Heart right ventricle (tissue), 16 donors: ENCODE measurements around the gene LEMD3. TPM values are rescaled to one million over a fixed set of nuclear protein-coding genes. Genes with fewer than 3 reads are reported as not detected.
A peak's percentile ranks its signal among the peaks of the same experiment; 100 is the strongest.

Experiments used
- ATAC-seq, 8 donors: fragments of 200-7000 bp; cut with Tn5 transposase; one replicate each; pipeline ENCODE4 v1.9.1; 2020; ENCODE audit warnings: mild to moderate bottlenecking in 8 of 8, moderate library complexity in 8 of 8, moderate number of reproducible peaks in 1 of 8
- DNase-seq, 2 donors: peaks; one replicate each; pipeline ENCODE4 v3.0.0-alpha.2; 2020
- H3K27ac ChIP-seq, 10 donors: fragments of 200-600 bp; sonication (generic) in 2 of 10; one replicate each; pipeline versions ENCODE4 v1.5.0 to v1.8.0; 2020 to 2022; ENCODE audit warnings: mild to moderate bottlenecking in 3 of 10
- H3K27me3 ChIP-seq, 7 donors: fragments of 200-600 bp; one replicate each; pipeline ENCODE4 v1.8.0; 2021 to 2022; ENCODE audit warnings: mild to moderate bottlenecking in 2 of 7
- H3K36me3 ChIP-seq, 9 donors: fragments of 200-600 bp; sonication (generic) in 1 of 9; one replicate each; pipeline versions ENCODE4 v1.5.0 to v1.8.0; 2020 to 2022; ENCODE audit warnings: mild to moderate bottlenecking in 2 of 9
- H3K4me1 ChIP-seq, 9 donors: fragments of 200-600 bp; sonication (generic) in 1 of 9; one replicate each; pipeline versions ENCODE4 v1.5.0 to v1.8.0; 2020 to 2022; ENCODE audit warnings: mild to moderate bottlenecking in 4 of 9
- H3K4me3 ChIP-seq, 10 donors: fragments of 200-600 bp; sonication (generic) in 2 of 10; one replicate each; pipeline versions ENCODE4 v1.5.0 to v1.8.0; 2020 to 2022; ENCODE audit warnings: mild to moderate bottlenecking in 7 of 10, moderate library complexity in 2 of 10
- H3K9me3 ChIP-seq, 11 donors: fragments of 200-600 bp in 10 of 11; sonication (generic) in 2 of 11; one replicate each; pipeline versions ENCODE4 v1.5.0 to v1.8.0; 2013 to 2022; ENCODE audit warnings: mild to moderate bottlenecking in 2 of 11, control low read depth in 1 of 11, moderate library complexity in 1 of 11
- CTCF ChIP-seq, 9 donors: fragments of 200-600 bp; sonication (generic) in 2 of 9; IDR thresholded peaks; one replicate each; pipeline versions ENCODE4 v1.5.0 to v1.8.0; 2021 to 2022; ENCODE audit warnings: antibody characterized with exemption in 9 of 9, mild to moderate bottlenecking in 5 of 9, moderate library complexity in 1 of 9
- WGBS, 2 donors: extraction: QIAGEN DNeasy Blood & Tissue Kit; methylation state at CpG; one replicate each; pipeline ENCODE4 v1.1.7; 2013; ENCODE audit warnings: inconsistent platforms in 1 of 2; 5-methylcytosine and 5-hydroxymethylcytosine counted together
- intact Hi-C, 10 donors: fragments of 100-400 bp; cut with DNase I; formaldehyde crosslinking; loops; one replicate each; pipeline versions ENCODE4 v1.11.1 to v1.14.2; 2022
- polyA plus RNA-seq, 2 donors: library from polyadenylated mRNA; stranded (reverse); fragments of 200-250 nt; gene quantifications; one replicate each; pipeline ENCODE4 v1.2.3, GENCODE V29; 2013
- total RNA-seq, 10 donors: library from RNA; stranded (reverse); fragmentation: NEBNext Ultra II Directional in 3 of 10; extraction: Animal tissue kit (Norgen Biotek cat#: 25700) in 3 of 10; gene quantifications; one replicate each; pipeline versions ENCODE4 v1.2.1 to v1.2.4, GENCODE V29; 2021 to 2023
- donor health status: Arrhythmogenic right ventricular cardiomyopathy.
- donor health status: ischemic (EF 13 %, LVEDD 7.1; RV severe dilation, severe dysfunction).
- donor health status: healthy with polysubstance abuse.
- donor health status: DM: no; HTN: yes; CAD: no.
- donor health status: DM: no; HTN: no; CAD: no.
- donor health status: ischemic (EF 25% LVEDD 6.9; RV normal size, moderate dysfunction).
- donor health status: ischemic (EF 25% LVEDD 5.7; RV mildly dilated, moderate dysfunction).
- donor health status: healthy.
- donor health status: DM: yes; HTN: yes; CAD: no.
- donor health status: Ischemic cardiomyopathy.
- donor health status: ischemic (EF 35%, LVEDD 5.7; RV mildly dilated, moderate dysfunction).
- donor health status: nonischemic (EF 11% LVEDD 7.7; RV severe dilation, severe dysfunction).
- donor health status: DM: yes; HTN: yes; CAD: no.
- donor health status: PGD.
- donor health status: ischemic (EF 29% LVEDD 5.4; RV normal size, mild dysfunction).
- donor health status: nonischemic (EF 23%, LVEDD 6.1; RV moderate dilation, normal function).

The LEMD3 gene
- total and polyA plus RNA-seq, 12 donors = 4.5 to 16.3 (median 11.9) TPM

GRCh38 chr12:65164774-65165173 lies 4.6 kb upstream of the LEMD3 start:
- Histone ChIP-seq H3K27me3 (peaks cover 0 to 20% (median 13%) of the 10 kb centered on the region in 7 donors), H3K4me3 (no peak overlapping the region), H3K36me3 (no peaks in the 10 kb centered on the region), H3K9me3 (no peaks in the 10 kb centered on the region), H3K4me1 (peaks cover 0 to 11% (median 6%) of the 10 kb centered on the region in 9 donors), H3K27ac (no peak overlapping the region)
- no peak for DNase-seq
- no peak for ATAC-seq
- intact Hi-C loops = no loop called here
- TF ChIP-seq CTCF (IDR thresholded peaks at IDR 0.05) = no peak

GRCh38 chr12:65168681-65169319 lies 583 bp upstream of the LEMD3 start:
- DNase-seq = no peak
- peak in 1 of 8 donors; percentile 6 for ATAC-seq
- intact Hi-C loops = no loop called here
- WGBS, 2 donors = 10 to 12% methylated on average over 11 of the region's 11 CpGs
- peaks cover 0 to 1% (median 0%) of the 10 kb centered on the region in 9 donors for H3K36me3 ChIP-seq
- H3K9me3 ChIP-seq = no peaks in the 10 kb centered on the region
- H3K27ac ChIP-seq = peak overlapping the region; percentile 91 to 98 (median 96)
- H3K27me3 ChIP-seq = peaks cover 0 to 8% (median 0%) of the 10 kb centered on the region in 7 donors
- peak overlapping the region; percentile 72 to 99 (median 94) for H3K4me3 ChIP-seq
- peaks cover 0 to 43% (median 37%) of the 10 kb centered on the region in 9 donors for H3K4me1 ChIP-seq
- no peak for TF ChIP-seq CTCF (IDR thresholded peaks at IDR 0.05)

- DNase-seq (peak; percentile 62 to 64), ATAC-seq (peak; percentile 59 to 85 (median 75))
- intact Hi-C loops = loop anchor here in 5 of 10 donors (2.0 to 5.0 kb wide), 5 partner anchors 37 to 62 kb away; no protein-coding TSS in a partner anchor
- Histone ChIP-seq H3K27ac (peak overlapping the region; percentile 91 to 98 (median 96)), H3K36me3 (peaks cover 0 to 13% (median 0%) of the 10 kb centered on the region in 9 donors), H3K4me3 (peak overlapping the region; percentile 72 to 99 (median 94)), H3K27me3 (no peaks in the 10 kb centered on the region), H3K9me3 (no peaks in the 10 kb centered on the region), H3K4me1 (peaks cover 2 to 55% (median 47%) of the 10 kb centered on the region in 9 donors)
- no peak for TF ChIP-seq CTCF (IDR thresholded peaks at IDR 0.05)
- WGBS, 2 donors = 0% methylated on average over 46 to 47 of the region's 47 CpGs
Measured at GRCh38 chr12:65170209-65170881, 962 bp downstream of the LEMD3 start.

GRCh38 chr12:65171073-65171472 lies 1.7 kb downstream of the LEMD3 start:
- no peaks in the 10 kb centered on the region for H3K9me3 ChIP-seq
- 52% methylated on average over 8 of the region's 8 CpGs for WGBS, 2 donors
- intact Hi-C loops = loop anchor here in 5 of 10 donors (2.0 to 5.0 kb wide), 5 partner anchors 36 to 62 kb away; no protein-coding TSS in a partner anchor
- peak overlapping the region; percentile 72 to 99 (median 94) for H3K4me3 ChIP-seq
- no peaks in the 10 kb centered on the region for H3K27me3 ChIP-seq
- DNase-seq (no peak), ATAC-seq (no peak)
- peak overlapping the region in 2 of 10 donors; percentile 96 to 97 for H3K27ac ChIP-seq
- peaks cover 0 to 20% (median 0%) of the 10 kb centered on the region in 9 donors for H3K36me3 ChIP-seq
- no peak for TF ChIP-seq CTCF (IDR thresholded peaks at IDR 0.05)
- peaks cover 3 to 61% (median 50%) of the 10 kb centered on the region in 9 donors for H3K4me1 ChIP-seq
